HG02938 (cell line): ENCODE results near the gene AQP6.
A peak's percentile ranks its signal among the peaks of the same experiment; 100 is the strongest.

Experiments
- ATAC-seq: cut with Tn5 transposase; IDR thresholded peaks from one replicate; pipeline ENCODE4 v1.9.1; 2021; ENCODE audit warnings: mild to moderate bottlenecking, moderate library complexity; ENCODE audit not compliant: unreplicated experiment

AQP6 gene

DNA sequence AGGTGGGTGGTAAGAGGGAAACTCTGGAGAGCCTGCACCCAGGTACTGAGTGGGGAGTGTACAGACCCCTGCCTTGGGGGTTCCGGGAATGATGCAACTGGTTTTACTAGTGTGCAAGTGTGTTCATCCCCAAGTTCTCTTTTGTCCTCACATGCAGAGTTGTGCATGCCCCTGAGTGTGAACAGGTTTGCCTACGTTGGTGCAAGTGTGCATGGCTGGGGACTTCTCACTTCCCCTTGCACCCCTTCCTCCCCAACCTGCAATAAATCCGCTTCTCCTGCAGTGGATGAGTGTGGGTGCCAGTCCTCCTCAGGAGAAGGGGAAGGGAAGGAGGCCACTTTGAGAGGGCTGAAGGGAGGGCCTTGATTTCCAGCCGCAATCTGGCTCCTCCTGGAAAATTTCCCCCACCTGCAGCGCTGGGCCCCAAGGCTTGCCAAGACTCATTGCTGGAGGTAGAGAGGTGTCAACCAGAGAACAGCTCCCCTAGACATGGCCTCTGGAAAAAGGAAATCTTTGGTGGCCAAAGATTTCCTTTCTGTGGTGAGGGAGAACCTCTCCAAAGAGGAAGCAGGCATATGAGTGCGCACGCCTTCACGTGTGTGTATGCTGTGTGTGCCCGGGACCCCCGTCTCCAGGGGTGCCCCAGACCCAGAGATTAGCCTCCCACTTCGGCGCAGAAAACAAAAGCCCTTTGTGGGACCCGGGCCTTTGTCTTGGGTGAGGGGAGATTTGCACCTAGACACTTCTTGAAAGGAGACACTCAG is 16.7 kb upstream of the AQP6 start:
- ATAC-seq: no peak

DNA sequence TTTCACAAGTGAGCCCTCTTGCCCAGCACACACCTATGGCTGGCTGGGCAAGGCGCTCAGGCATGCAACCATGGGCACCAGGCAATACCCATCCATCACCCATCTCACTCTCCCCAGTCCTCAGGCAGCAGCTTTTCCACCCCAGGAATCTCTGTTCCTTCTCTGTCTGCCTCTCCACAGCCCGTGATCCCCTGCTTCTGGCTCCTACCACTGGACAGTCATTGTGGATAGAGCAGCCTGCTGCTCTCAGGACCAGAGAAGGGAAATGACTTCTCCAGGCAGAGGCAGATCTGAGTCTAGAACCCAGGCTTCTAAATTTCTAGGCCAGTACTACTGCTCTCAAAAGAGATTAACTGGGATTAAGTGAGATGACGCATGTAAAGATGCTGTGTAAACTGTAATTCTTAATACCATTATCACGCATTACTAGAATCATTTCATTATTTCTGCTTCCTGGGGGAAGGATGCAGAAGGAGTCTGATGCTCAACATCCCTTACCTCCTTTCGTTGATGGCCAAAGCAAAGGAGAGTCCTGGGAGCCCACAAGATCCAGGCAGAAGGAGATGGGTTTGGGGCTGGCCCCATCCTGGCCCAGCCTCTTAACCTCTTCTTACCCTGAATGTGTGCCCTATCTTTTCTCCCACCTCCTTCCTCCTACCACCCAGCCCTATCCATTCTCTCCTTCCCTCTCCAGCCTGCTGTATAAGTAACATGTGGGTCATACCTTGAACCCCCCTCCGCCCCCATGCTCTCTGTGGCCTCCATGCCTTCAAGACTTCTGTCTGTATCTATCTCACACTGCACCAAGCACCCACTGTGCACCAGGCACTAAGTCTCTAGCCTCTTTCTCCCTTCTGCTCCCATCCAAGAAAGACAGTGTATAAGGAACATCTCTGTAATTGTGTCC is 15.8 kb upstream of the AQP6 start:
- no peak for ATAC-seq

DNA sequence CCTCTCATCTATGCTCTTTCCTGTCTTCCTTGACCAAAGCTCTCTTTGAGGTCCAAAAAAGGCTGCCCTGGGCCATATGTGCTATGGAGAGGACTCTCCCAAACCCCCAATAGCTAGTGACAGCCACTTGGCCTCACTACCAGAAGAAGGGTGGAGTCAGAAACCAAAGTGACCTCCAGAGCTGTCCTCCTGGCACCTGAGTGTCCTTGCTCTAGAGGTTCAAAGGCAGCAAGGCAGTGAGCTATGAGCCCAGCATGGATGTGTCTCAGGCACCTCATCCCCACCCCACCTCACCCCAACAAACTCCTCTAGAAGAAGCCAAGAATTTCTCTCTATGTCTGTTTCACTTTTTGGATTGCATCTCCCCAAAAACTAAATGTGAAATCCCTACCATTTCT is 15.2 kb upstream of the AQP6 start:
- ATAC-seq: no peak

DNA sequence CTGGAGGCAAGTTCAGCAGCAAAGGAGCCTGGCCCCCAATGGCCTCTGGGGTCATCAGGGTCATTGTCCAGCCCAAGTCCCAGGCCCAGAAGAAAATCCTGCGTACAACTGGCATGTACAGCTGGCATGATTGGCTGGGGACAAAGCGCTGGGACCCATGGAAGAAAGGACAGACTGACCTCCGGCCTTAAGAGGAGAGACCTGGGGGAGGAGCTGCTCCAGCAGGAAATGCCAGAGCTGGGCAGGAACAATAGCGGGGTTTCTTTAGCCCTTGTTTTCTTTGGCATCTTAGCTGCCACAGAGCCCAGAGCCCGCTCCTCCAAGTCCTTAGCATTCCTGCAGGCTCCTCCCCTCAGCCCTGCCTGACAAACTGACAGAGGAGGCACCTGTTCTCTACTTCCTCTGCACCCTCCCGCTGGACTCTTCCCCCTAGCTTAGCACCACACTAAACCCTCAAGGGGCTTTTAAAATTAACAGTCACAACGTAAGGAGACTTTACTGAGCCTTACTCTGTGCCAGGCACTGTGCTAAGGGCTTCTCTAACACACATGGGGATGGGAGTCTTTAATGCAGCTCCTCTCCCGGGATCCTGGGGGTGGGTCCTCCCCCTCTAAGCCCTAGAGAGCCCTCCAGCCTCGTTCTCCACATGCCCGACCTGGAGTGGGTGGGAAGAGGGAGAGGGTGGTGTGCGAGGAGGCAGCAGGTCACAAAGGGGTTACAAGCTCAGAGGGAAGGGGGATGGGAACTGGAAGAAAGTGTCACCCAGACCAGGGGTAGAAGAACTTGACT is 12.9 kb upstream of the AQP6 start:
- no peak for ATAC-seq

DNA sequence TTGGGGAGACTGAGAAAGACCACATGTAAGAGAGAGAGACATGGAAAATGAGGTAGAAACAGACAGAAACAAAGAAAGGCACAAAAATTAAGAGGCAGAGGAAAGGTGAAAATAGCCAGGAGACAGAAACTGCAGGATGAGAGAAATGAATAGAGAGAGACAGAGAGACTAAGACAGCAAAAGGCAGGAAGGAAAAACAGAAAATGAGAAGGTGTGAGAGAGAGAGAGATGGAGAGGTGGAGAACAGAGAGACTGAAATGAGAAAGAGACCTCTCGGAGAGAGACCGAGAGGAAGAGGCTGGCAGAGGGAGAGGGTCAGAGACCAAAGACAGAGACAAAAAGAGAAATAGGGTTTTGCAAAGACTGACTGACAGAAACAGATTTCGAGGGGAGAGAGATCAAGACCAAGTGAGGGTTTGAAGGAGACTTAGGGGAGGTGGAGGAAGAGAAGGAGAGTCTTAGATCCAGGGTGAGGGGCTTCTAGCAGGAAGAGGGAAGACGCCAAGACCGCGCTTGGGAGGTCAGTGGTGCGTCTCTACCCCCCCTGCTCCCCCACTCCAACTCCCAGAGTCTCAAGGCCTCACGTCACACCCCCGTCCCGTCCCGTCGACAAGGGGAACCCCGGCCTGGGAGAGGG is 12.2 kb upstream of the AQP6 start:
- ATAC-seq: no peak

DNA sequence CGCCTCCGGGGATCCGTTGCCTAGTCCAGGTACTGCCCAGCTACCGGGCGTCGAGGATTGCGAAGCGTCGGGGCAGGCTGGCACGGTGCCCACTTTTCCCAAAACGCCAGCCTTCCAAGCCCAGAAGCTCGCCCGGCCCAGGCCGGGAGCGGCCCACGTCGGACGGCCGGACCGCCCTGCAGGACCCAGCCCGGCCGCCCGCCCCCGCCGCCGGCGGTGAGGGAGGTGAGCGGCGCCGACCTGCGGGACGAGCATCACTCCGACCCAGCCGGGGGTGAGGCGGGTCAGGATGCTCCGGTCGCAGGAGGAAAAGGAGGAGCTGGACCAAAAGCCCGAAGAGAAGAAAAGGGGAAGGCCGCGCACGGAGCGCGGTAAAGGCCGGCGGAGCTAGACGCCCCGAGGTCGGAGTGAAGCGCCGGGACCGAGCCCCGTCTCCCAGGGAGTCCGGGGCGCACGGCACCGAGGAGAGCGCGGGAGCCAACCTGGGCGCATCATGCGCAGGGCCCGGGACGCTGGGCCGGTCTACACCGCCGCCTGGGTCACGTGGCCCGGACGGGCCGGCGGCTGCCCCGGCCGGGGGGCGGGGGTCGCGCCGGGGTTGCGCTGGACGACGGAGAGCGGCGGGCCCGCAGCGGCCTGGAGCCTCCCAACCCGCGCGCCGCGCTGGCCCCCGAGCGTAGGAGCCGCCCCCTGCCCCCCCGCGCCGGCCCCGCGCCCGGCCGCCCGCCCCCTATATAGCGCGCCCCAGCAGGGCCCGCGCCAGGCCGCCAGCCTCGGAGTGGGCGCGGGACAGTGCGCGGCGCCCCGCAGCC is 11.4 kb upstream of the AQP6 start, which contains the start of gene AQP5:
Gene AQP5 (plus strand): TSS at position 762 of the 812 bp plus-strand sequence. CDS start 146 bp downstream, outside the sequence.
- ATAC-seq: no peak

DNA sequence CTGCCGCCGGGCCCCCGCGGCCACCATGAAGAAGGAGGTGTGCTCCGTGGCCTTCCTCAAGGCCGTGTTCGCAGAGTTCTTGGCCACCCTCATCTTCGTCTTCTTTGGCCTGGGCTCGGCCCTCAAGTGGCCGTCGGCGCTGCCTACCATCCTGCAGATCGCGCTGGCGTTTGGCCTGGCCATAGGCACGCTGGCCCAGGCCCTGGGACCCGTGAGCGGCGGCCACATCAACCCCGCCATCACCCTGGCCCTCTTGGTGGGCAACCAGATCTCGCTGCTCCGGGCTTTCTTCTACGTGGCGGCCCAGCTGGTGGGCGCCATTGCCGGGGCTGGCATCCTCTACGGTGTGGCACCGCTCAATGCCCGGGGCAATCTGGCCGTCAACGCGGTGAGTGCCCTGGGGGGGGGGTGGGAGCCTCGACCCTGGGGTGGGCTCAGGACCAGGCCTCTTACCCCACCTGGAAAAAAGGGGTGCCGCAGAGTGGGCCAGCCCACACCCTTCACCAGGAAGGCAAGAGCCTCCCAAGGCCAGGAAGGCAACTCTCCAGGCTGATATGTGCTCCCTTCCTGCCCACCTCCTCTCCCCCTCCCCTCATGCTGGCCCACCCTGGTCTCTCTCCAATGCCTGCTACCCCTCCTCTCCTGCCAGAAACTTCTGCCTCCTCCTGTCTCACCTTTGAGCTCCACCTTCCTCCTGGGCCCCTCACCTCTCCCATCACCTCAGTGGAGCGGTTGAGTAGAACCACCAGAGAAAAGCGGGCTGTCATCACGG is 10.6 kb upstream of the AQP6 start:
- no peak for ATAC-seq

DNA sequence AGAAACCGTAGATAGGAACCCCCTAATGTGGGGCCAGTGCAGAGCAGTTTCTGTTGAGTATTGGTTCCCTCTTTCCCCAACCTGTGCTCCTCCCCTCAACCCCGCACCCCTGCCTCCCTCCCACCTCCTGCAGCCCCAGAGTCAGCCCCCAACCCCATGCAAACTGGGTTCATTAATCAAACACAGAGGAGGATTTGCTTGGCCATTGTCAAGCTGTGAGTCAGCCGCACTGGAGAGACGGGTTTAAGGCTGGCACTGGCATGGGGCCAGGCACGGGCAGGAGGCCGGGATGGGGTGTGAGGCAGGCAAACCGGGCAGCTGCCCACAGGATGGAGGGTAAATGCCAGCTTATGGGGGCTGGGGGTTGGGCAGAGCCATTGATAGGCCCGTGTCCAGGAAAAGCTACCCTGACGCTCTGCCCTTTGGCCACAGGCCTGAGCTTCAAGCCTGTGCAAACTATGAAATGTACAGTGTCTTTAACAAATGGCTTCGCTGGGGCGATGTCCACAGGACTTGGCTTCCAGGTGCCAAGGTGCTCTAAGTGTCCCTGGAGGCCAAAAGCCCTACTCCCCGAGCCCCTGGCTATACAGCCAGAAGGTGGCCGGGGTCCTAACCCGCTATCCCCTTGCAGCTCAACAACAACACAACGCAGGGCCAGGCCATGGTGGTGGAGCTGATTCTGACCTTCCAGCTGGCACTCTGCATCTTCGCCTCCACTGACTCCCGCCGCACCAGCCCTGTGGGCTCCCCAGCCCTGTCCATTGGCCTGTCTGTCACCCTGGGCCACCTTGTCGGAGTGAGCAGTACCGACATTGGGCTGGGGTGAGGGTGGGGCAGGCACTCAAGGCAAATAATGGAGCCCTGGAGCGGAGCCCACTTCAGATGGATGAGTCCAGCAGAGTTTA is 9.6 kb upstream of the AQP6 start:
- no peak for ATAC-seq

DNA sequence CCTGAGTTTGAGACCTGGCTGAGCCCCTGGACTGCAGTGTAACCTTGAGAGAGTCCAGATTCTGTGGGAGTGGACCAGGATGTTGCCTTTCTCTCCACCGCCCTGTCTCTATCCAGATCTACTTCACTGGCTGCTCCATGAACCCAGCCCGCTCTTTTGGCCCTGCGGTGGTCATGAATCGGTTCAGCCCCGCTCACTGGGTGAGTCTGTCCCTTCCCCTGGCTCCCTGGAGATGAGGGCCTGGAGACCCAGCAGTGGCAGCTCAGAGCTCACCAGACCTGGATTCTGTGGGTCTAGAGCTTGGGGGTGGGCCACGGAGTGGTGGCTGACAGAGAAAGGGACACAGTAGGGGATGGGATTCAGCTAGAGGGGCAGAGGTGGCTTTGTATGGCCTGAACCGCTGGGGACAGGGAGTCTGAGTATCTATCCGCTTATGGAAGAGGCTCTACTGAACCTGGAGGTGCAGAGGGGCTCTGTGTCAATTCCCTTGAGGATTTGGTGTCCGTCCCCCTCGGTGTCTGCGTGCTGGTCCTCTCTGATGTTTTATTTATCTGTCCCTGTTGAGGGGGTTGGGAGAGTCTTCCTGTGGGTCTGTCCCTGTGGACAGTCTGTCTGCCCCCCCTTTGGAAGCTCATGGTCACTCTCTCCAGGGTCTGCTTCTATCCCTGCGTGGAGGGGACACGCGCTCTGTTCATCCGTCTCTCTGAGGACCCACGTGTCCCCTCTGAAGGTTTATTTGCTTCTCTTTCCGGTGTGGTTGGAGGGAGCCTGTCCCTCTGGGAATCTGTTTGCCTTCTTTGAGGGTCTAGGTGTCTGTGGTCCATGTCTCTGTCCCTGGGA is 8.6 kb upstream of the AQP6 start:
- ATAC-seq: no peak

DNA sequence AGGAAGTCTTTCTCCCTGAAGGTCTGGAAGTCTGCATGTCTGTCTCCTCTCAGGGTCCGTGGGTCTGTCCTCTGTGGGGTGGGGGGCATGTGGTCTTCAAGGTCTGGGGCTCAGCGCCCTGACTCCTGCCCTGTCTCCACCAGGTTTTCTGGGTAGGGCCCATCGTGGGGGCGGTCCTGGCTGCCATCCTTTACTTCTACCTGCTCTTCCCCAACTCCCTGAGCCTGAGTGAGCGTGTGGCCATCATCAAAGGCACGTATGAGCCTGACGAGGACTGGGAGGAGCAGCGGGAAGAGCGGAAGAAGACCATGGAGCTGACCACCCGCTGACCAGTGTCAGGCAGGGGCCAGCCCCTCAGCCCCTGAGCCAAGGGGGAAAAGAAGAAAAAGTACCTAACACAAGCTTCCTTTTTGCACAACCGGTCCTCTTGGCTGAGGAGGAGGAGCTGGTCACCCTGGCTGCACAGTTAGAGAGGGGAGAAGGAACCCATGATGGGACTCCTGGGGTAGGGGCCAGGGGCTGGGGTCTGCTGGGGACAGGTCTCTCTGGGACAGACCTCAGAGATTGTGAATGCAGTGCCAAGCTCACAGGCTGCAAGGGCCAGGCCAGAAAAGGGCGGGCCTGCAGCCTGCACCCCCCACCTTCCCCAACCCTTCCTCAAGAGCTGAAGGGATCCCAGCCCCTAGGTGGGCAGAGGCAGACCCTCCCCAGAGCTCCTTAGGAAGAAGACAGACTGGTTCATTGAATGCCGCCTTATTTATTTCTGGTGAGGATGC is 7.7 kb upstream of the AQP6 start:
- no peak for ATAC-seq

DNA sequence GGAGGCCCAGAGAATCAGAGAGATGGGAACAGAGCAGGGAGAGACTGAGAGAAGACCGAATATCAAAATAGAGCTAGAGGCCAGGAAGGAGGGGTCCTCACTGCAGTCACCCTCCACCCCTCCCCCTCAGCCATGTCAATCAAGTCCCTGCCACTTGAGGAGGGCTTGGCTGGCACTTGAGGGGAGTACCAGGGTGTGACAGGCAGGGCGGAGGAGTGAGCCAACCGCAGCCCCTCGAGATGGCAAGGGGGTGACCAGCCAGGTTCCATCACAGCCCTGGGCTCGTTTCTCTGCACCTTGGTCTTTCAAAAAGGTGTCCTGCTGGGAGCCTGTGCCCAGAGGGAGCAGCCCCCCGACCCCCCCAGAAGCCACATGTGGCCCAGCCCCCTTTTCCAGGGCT is 6.9 kb upstream of the AQP6 start:
- no peak for ATAC-seq

DNA sequence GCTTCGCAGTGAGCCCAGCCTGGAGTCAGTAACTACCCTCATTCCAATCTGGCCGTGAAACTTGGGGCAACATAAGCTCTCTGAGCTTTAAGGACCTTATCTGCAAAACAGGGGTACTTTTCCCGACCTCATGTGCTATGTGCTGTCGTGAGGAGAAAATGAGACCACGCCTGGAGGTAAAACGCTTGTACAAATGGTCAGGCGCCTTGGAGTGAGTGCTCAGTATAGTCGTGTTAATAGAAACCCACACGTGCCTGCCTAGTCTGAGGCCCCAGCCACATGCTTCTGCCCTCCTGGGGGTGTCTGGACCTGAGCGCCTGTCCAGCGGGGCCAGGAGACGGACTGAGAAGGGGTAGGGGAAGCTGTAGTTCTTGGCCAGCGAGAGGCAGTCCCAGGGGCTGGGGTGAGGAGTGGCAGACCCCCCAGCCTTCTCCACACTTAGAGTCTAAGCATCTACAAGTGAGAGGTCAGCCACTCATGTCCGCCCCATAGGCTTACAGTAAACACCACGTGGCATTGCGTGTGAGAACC is 6.2 kb upstream of the AQP6 start:
- no peak for ATAC-seq

DNA sequence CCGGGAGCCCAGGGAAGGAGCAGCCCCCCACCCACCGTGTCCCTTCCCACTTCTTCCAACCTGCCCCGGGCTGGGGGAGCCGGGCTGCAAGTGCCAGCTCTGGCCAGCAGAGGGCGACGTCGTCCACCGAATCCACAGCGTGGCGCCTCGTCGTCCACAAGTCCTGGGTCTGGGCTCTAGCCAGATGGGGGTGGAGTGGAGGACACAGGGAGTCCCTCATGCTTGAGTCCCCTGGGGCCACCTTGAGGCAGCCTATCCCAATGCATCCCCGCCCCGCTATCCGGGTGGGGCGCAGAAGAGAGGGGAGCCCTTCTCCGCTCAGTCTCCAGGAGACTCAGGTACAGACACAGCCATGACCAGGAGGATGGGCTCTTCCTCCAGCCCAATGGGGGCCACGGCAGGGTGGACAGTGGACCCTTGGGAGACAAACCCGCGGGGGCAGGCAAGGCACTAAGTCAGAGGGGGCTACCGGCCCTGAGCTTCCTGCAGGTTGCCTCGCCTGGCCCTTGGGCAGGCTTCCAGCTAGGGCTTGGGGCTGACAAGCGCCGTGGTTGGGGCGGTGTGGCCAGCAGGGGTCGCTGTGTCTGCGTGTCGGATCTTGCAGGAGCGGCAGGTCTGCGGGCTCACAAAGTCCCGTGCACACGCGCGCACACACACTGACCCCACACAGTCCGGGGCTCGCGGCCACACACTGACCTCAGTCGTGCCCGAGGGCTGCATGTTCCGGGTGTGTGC is 5.5 kb upstream of the AQP6 start:
- ATAC-seq: peak; percentile 57

DNA sequence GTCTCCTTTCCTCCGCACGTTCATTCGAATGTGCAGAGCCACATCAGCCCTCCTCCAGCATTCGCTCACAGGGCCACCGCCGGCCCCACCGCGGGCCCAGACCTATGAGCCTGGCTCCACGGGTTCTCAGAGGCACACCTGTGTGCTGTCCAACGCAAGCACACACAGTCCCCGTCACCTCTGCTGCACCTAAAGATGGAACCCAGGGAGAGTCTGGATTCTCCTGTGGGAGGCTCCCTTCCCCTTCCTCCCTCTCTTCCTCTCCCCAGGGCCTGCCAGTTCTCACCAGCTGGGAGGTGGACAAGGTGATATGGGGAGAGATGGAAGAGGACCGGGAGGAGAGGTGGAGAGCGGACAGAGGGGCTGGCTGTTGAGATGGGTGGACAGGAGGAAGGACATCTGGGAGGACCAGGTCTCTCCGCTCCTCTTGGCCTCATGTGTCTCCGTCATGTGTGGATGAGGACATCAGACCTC is 4.9 kb upstream of the AQP6 start:
- ATAC-seq: peak; percentile 20

DNA sequence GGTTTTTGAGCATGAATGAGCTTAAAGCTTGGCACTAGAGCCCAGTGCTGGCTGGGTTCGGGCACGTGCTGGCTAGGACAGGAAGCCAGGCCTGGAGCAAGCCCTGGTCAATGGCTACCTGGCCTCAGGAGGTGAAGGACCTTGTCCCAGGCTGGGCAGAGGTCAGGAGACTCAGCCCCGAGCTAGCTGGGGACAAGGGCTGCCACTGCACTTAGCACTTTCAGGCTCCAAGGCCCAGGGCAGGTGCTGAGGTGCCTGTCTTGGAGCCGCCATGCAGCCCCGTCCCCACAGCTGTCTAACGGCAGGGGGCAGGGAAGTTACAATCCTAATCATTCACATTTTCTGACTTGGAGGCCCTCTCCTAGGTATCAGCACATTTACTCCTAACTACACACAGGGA is 4.3 kb upstream of the AQP6 start:
- ATAC-seq: no peak
